Adrenal gland (tissue), 5 donors: ENCODE measurements around the gene DLK2.

Experiments used
- POLR2A ChIP-seq, 2 donors: fragments of 450-650 bp; IDR thresholded peaks; one replicate each; pipeline ENCODE4 v1.6.1; 2017; ENCODE audit warnings: antibody characterized with exemption in 2 of 2, mild to moderate bottlenecking in 2 of 2, moderate library complexity in 1 of 2
- TF ChIP-seq, protein P1 (sequence below), 6 experiments: fragments of 450-650 bp in 4 of 6; fragments of 200-600 bp in 2 of 6; sonication (generic) in 1 of 6; IDR thresholded peaks; 1 replicate in 5 of 6; 2 replicates in 1 of 6; pipeline versions ENCODE4 v1.5.1 to v1.8.0; 2016 to 2021; ENCODE audit warnings: antibody characterized with exemption in 6 of 6, mild to moderate bottlenecking in 2 of 6, moderate library complexity in 1 of 6
- donor health status: DM: no; HTN: no; CAD: no.

DNA sequence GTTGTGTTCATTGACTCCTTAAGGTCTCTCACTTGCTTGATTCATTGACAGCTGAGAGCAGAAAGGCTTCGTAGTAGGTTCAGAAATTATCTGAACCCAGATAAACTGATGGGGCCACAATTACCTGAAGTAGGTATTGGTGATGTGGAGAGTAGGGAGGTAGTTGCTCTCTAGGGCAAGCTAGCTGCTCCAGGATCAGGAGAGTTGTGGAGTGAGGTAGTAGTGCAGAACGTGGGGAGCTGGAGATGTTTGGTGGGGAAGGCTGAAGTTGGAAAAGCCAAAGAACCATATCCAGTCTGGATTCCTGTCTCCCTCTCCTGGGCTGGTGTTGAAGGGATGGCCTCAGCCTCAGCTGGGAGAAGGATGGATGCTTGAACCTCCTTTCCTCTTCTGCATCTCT, 37.9 kb upstream of the DLK2 start:
- TF ChIP-seq, protein P1, sequence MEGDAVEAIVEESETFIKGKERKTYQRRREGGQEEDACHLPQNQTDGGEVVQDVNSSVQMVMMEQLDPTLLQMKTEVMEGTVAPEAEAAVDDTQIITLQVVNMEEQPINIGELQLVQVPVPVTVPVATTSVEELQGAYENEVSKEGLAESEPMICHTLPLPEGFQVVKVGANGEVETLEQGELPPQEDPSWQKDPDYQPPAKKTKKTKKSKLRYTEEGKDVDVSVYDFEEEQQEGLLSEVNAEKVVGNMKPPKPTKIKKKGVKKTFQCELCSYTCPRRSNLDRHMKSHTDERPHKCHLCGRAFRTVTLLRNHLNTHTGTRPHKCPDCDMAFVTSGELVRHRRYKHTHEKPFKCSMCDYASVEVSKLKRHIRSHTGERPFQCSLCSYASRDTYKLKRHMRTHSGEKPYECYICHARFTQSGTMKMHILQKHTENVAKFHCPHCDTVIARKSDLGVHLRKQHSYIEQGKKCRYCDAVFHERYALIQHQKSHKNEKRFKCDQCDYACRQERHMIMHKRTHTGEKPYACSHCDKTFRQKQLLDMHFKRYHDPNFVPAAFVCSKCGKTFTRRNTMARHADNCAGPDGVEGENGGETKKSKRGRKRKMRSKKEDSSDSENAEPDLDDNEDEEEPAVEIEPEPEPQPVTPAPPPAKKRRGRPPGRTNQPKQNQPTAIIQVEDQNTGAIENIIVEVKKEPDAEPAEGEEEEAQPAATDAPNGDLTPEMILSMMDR (IDR thresholded peaks at IDR 0.05) = no peak
- TF ChIP-seq POLR2A (IDR thresholded peaks at IDR 0.05) = no peak
